HS-27A (cell line): ENCODE measurements around the gene ANO9.

Experiments
- DNase-seq: peaks from one replicate; pipeline ENCODE4 v3.0.0-alpha.2; 2012; ENCODE audit warnings: low read depth, missing footprints

Gene ANO9, protein sequence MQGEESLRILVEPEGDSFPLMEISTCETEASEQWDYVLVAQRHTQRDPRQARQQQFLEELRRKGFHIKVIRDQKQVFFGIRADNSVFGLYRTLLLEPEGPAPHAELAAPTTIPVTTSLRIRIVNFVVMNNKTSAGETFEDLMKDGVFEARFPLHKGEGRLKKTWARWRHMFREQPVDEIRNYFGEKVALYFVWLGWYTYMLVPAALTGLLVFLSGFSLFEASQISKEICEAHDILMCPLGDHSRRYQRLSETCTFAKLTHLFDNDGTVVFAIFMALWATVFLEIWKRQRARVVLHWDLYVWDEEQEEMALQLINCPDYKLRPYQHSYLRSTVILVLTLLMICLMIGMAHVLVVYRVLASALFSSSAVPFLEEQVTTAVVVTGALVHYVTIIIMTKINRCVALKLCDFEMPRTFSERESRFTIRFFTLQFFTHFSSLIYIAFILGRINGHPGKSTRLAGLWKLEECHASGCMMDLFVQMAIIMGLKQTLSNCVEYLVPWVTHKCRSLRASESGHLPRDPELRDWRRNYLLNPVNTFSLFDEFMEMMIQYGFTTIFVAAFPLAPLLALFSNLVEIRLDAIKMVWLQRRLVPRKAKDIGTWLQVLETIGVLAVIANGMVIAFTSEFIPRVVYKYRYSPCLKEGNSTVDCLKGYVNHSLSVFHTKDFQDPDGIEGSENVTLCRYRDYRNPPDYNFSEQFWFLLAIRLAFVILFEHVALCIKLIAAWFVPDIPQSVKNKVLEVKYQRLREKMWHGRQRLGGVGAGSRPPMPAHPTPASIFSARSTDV

DNA sequence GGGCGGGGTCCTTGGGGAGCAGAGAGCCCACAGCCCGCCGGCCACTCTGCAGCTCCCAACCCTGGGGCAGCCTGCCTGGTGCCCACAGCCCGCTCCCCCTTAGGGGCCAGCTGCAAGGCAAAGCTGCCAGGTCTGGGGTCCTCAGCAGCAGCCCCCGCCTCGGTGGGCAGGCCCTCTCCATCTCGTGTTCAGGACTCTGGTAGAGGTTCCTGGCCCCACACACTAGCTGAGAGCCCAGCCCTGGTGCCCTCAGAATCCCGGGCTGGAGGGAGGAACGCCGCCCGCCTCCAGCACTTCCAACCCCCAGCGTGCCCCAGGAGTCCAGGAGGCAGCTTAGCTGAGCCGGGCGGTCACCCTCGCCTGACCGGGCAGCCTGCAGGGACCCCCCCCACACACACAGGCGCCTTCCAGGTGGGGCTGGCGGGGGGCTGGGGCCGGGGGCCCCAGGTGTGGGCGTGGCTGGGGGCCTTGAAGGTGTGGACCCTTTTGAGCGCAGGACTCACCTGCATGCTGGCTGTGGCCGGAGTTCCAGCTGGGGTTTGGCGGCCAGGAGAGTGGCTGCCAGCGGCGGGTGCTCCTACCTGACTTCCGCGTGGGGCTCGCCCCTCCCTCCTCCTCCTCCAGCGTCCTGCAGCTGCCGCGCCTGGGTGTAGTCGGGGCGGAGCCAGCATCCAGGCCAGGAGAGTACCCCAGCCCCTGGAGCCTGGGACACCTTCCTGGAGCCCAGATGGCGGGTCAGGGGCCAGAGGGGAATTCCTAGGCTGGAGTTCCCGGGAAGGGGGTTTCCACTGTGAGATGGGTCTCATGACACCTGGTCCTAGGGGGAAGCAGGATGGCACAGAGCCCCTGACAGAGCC, at the start of gene ANO9:
Gene ANO9 (minus strand): TSS at position 594 of the 857 bp plus-strand sequence. CDS start 85 bp downstream, at position 509.
- no peak for DNase-seq

DNA sequence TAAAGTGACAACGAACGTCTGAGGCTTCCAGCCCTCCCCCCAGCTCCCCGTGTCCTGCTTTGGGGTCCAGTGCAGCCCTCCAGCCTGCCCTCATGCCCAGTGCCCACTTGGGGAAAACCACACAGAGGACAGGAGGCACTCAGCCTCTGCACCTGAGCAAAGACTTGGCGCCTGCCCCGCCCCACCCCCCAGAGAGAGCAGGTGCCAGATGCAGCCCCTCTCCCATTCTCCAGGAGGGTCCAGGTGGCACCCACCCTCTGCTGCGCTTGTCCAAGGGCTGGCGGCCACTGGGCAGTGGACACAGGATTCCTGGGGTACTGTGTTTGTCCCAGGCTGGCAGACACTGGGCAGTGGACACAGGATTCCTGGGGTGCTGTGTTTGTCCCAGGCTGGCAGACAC, 49.5 kb upstream of the ANO9 start:
- DNase-seq: no peak

DNA sequence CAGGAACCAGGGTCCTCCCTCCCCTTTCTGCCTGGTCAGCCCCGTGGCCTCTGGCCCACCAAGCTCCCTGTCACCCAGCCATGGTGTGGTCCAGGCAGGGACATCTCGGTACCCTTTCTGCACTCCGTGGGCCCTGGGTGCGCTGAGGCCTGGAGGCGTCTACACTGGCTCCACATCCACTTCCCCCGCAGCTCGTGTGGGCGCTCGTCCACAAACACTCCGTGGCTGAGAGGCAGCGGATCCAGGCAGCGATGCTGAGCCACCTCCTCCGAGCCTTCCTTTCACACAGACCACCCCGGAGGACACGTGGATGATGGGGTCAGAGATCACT, 49.1 kb upstream of the ANO9 start:
- no peak for DNase-seq

DNA sequence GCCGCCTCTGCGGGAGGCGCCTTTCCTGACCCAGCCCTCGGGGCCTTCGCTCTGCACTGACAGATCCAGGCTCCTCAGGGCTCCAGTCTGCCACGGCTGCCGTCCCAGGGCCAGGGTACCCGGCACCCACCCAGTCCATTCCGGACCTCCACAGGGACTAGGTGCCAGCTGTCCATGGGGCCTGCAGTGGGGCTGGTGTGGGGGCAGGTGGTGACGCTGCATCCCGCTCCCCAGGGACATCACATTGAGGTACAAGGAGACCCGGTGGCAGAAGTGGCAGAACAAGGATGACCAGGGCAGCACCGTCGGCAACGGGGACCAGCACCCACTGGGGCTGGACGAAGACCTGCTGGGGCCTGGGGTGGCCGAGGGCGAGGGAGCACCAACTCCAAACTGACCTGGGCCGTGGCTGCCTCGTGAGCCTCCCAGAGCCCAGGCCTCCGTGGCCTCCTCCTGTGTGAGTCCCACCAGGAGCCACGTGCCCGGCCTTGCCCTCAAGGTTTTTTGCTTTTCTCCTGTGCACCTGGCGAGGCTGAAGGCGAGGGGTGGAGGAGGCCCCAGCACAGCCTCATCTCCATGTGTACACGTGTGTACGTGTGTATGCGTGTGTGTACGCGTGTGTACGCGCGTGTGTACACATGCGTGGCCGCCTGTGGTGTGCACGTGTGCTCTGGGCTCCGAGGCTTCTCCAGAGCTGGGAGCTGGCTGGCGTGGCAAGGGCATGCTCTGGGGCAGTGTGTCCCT, 48.5 kb upstream of the ANO9 start:
- DNase-seq: no peak

DNA sequence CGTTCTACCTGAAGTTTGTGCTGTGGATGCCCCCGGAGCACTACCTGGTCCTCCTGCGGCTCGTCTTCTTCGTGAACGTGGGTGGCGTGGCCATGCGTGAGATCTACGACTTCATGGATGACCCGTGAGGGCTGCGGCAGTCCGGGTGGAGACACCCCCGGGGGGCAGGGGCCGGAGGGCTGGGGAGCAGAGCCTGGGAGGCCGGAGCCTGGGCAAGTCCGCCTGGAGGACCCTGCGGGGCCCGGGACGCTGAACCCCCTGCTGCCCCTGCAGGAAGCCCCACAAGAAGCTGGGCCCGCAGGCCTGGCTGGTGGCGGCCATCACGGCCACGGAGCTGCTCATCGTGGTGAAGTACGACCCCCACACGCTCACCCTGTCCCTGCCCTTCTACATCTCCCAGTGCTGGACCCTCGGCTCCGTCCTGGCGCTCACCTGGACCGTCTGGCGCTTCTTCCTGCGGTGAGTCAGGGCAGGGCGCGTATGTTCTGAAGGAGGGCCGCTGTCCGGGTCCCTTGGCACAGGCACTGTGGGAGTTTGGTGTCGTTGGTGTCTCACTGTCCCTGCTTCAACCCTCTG, 47.9 kb upstream of the ANO9 start:
- no peak for DNase-seq

DNA sequence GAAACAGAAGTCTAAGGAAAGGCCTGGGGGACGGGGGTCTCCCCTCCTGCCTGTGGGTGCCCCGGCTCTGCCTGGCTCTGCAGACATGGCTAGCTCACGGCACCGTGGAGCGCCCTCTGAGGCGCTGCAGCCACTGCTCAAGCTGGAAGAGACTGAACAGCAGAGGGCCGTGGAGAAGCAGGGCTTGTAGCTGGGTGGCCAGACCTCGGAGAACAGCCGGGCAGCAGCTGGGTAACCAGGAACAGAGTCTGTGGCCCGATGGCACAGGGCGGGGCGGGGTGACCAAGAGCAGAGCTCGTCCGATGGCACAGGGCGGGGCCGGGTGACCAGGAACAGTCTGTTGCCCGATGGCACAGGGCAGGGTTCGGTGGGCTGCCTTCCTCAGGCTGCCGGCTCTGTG, 47.2 kb upstream of the ANO9 start:
- DNase-seq: no peak

DNA sequence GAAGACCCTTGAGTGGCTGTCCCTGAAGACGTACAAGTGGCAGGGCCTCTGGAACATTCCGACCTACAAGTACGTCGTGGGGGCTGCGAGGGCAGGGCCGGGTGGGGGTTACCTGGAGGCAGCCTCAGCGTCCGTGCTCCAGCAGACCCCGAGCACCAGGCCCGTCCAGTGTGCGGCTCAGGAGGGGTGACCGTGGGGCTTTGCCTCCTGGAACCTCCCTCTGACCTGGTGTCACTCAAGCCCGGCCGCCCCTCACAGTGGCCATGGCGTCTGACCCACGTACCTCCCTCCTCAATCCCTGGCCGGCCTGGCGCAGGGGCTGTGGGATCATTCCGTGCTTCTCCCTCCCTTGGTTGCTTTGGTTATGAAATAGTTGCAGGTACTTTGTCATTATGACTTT, 46.8 kb upstream of the ANO9 start:
- no peak for DNase-seq

DNA sequence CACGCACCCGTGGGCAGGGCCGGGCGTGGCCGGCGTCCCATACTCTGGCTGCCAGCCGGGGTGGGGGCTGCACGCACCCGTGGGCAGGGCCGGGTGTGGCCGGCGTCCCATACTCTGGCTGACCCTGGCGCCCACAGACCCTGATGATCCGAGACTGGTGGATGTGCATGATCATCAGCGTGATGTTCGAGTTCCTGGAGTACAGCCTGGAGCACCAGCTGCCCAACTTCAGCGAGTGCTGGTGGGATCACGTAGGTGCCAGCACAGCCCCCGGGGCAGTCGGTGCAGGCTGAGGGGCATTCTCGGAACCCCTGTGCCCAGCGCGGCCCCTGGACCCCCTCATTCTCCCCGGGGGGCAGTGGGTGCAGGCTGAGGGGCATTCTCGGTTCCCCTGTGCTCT, 46.3 kb upstream of the ANO9 start:
- no peak for DNase-seq

DNA sequence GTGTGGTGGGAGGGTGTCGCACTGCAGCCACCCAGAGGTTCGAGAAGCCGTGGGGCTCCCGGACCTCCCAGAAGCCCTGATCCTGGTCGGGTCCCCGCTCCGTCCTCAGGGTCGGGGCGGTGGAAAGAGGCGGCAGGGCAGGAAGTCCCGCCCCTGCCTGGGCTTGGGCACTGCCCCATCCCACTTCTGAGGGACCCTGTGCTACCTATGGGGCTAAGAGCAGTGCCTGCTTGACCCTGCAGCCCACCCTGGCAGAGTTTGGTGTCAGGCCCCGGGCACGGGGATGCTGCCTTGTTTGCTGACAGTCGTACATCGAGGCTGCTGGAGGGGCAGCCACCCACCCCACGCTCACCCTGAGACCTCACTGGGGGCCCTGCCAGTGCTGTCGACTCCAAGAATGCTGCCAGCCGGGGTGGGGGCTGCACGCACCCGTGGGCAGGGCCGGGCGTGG, 45.8 kb upstream of the ANO9 start:
- no peak for DNase-seq

DNA sequence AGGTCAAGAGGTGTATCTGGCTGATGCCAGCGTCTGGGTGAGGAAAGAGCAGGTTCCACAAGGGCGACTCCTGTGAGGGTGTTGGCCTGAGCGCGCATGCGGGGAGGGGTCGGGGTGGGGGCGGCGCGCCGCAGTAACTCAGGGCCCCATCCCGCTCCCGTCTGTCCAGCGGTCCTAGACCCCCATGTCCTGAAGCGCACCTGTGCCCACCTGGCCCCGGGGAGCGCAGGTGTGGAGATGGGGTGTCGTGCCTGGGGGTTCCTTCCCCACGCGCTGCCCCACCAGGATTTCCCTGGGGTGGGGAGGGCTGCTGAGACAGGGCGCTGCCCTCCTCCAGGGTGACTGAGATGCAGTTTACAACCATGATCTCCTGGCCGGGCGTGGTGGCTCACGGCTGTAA, 44.4 kb upstream of the ANO9 start:
- DNase-seq: no peak

DNA sequence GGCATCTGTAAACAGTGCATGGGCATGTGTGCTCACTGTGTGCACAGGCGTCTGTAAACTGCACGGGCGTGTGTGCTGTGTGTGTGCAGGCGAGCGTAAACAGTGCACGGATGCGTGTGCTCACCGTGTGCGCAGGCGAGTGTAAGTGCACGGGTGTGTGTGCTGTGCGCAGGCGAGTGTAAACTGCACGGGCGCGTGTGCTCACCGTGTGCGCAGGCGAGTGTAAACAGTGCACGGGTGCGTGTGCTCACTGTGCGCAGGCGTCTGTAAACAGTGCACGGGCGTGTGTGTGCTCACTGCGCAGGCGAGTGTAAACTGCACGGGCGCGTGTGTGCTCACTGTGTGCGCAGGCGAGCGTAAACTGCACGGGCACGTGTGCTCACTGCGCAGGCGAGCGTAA, 42.8 kb upstream of the ANO9 start:
- DNase-seq: no peak

DNA sequence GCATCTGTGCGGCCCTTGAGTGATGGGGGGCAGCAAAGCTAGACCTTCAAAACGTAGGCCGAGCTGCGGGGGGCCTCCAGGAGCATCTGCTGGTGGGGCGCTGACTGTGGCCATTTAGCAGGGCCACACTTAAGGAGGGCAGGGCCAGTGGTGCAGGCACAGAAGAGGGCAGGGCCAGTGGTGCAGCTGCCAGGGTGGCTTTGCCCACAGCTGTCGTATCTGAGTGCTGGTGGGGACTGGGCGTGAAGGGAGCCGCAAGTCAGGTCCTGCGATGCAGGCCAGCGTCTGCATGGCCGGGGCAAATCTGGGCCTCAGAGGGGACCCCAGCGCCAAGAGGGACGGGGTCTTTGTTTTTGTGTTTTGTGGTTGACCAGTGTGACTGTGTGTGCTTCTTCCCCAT, 37.5 kb upstream of the ANO9 start:
- DNase-seq: no peak

DNA sequence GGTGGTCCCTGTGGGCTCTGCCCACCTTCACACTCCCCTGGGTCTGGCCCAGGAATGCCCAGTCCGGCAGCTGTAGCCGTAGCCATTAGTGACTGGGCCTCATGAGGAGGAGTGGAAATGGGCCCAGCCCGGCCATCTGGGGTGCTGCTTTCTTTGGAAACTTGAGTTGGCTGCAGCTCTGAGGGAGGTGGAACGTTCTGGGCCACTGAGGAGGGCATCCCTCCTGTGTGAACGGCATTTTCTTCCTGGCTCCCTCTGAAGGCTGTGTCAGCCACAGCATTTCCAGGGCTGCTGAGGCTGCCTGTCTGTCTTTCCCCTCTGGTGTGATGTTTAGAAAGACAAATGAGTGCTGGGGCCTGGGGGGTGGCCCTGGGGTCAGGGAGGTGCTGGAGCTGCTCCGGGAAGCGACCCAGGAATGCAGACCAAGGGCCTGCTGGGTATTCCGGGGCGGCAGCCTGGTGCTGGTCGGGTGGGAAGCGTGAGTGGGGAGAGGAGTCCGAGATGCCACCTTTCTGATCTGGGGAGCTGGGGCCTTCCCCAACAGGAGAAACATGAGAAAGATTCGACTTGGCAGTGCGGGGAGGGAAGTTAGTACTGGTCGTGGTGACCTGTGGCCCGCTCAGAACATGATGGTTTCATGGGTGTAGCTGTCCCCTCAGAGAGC, 35.4 kb upstream of the ANO9 start:
- DNase-seq: no peak

DNA sequence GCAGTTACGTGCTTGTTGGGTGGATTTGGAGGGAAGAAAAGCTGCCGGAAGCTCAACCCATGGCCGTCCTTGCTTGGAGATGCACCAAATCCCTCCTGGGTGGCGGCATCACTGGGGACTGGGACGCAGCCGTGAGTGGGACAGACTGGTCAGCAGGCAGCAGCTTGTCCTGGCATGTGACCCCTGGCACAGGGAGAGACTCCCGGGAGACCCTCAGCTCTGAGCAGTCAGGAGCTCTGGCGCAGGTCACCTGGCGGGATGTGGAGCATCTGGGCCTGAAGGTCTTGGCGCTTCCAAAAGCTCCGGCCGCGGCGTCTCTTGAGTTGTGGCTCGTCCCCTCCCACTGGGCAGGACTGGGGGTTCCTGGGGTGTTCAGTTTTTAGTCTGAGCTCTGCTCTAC, 34.6 kb upstream of the ANO9 start:
- no peak for DNase-seq

DNA sequence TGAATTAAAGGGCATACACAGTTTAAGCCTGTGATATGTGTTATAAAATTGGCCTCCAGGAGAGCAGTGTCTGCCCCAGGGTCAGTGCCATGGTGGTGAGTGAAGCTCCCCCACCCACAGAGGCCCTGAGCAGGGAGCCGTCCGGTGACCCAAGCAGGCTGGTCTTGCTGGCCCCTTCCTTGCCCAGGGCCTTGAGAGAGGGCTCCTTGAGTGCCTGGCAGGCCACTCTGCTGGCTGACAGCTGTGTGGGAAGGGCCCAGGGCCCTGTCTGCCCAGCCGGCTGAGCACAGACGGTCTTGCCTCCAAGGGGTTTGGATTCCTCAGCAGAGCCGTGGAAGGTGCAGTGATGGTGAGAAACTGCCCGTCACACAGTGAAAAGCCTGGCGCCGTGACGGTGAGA, 34.1 kb upstream of the ANO9 start:
- no peak for DNase-seq

DNA sequence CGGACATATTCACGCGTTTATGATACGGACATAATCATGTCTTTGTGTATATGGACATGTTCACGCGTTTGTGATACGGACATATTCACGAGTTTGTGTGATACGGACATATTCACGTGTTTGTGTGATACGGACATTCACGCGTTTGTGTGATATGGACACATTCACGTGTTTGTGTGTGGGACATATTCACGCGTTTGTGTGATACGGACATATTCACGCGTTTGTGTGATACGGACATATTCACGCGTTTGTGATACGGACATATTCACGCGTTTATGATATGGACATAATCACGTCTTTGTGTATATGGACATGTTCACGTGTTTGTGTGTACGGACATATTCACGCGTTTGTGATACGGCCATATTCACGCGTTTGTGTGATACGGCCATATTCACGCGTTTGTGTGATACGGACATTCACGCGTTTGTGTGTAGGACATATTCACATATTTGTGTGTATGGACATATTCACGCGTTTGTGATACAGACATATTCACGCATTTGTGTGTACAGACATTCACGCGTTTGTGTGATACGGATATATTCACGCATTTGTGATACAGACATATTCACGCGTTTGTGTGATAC, 33.2 kb upstream of the ANO9 start:
- no peak for DNase-seq

DNA sequence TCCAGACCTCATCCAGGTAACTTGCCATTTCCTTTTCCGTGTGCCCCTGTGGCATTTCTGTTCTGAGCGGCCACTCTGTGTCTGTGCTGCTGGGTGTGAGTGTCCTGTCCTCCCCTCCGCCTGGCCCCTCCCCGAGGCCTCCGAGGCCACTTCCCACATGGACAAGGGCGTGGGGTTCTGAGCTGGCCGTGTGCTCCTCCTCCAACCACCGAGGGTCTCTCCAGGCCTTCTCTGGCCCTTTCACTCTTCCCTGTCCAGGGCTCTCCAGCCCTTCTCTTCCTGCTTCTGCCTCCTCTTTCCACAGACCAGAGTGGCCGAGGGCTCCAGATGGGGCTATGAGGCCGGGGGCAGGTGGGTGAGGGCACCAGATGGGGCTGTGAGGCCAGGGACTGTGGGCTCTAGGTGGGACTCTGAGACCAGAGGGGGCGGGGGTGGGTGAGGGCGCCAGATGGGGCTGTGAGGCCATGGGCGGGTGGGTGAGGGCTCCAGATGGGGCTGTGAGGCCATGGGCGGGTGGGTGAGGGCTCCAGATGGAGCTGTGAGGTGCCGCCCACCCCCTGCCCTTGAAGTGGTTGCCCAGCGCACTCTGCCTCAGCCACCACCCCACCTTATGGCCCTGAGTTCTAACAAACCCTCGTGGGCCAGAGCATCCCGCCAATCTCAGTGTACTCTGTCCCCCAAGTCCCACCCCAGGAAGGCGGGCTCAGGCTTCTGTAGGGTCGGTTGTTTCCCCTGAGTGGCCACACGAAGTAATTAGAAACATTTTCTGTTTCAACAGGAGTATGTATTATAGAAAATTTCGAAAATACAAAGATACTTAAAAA, 32.4 kb upstream of the ANO9 start:
- DNase-seq: no peak

DNA sequence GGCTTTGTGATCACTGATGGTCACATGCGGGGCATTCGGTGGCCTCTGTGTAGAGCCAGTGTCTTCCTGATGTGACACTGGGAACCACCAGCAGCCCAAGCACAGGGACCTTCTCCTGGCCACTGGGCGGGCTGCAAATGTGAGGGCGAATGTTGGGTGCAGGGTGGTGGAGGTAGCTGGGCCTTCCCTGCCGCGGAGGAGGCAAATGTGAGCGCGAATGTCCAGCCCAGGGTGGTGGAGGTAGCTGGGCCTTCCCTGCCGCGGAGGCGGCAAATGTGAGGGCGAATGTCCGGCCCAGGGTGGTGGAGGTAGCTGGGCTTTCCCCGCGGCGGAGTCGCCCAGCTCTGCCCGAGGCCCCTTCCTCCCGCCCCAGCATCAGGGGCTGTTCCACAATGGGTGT, 31.6 kb upstream of the ANO9 start:
- DNase-seq: no peak

DNA sequence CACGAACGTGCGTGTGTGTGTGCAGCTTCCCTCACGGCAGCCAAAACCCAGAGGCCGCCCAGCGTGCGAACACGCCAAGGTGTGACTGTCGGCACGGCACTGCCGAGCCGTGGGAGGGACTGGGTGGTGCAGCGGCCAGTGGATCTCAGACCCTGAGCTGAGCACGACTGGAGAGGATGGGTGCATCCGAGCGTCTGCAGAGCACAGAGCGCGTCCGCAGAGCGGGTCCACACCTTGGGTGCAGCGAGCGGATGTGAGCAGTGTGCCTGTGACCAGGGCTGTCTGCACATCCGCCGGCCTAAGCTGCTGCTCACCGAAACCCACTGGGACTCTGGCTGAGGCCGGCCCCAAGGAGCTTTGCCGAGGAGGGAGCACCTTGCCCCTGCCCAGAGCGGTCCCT, 31.0 kb upstream of the ANO9 start:
- no peak for DNase-seq

DNA sequence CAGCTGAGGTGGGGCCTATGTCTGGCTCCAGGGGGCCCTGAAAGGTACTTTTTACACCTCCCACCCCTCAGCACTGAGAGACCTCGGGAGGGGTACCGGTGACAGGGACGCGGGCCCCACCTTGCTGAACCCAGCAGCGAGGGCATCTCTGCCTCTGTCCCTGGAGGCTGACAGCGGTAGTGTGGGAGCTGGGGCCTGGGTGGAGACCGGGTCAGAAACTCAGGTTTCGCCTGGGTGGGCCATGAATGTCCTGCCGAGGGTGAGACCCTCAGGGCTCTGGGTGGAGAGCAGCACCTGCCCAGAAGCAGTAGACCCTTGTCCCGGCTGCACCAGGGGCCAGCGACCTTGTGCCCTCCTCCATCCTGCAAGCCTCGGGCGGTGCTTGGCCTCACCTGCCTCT, 30.5 kb upstream of the ANO9 start:
- no peak for DNase-seq
